CD4-positive, alpha-beta T cell treated with Interleukin-2 at 100 ng/mL for 4 hours (primary cell): ENCODE measurements around the gene THUMPD1.
"Not testable (repeated sequence)": the region's sequence is repeated elsewhere in the genome, so short reads cannot be mapped to it uniquely, and the experiment has no call there.

Source experiments
- DNase-seq: peaks from one replicate; pipeline ENCODE4 v3.0.0-alpha.2; 2020; ENCODE audit warnings: low spot score

THUMPD1 gene

DNA sequence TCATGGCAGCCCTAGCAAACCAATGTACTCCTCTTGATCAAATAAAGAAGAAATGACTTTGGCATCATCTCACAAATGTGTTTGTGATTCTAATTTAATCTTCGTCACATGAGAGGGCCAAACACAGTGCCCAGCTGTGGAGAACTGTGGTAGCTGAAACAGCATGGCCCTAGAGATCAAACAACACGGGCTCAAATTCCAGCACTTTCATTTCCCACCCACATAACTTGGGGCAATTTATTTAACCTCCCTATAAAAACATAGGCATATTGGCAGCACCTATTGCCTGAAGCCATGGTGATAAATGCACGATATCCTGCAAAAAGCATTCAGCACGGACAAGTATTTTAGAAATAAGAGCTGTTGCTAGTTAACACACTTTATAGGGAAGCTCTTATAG lies 46.6 kb downstream of the THUMPD1 start:
- no peak for DNase-seq

DNA sequence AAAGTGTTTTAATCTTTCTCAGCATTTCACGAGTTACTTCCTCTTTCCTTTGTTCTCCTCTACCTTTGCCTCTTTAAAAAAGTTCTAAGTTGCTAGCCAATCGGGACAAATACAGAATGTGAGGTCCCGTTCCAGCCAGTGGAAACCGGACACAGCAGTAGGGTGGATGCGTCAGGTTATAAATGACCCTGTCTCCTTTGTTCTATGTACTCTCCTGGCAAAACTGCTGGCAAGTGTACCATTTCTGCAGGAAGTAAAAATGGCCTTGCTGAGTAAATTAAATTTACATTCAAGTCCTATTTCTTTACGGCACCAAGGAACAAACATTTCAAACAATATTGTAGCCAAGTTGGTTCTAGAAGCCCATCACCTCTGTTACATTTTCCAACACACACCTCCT lies 47.5 kb downstream of the THUMPD1 start:
- DNase-seq, result not testable (repeated sequence)

DNA sequence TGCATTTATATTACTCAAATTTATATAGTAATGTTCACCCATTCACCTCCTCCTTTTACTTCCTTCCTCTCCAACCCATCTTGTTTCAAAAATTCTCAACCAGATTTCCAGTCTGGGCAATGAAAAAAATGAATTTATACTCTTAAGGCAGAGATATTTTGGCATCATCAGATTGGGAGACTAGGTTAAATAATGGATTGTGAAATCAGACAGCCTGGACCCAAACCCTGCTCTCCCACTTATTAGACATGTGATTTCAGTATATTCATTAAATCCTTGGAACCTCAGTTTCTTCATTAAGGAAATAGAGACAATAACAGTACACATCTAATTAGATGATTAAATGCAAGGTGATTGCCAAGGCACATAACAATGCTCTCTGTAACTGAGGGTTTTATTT lies 52.0 kb downstream of the THUMPD1 start:
- no peak for DNase-seq

DNA sequence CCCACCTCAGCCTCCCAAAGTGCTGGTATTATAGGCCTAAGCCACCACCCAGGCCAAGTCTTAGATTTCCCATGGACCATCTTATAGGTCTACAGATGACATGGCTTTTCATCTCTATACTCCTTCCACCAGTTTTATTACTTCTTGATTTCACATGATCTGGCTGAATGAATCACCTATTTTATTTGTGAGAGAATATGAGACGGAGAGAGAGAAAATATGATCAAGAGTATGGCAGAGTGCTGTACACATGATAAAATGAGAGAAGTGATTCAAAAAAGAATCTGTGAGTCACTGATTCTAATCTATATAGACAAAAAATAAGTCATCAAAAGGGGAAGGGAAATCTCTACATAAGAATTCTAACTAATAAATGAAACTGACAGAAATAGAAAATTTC lies 57.8 kb downstream of the THUMPD1 start:
- DNase-seq, result no peak
